GM12878 (cell line): Measurements from ENCODE around the gene RSPRY1. TPM values are rescaled to one million over a fixed set of nuclear protein-coding genes. Genes with fewer than 3 reads are reported as not detected.

Source experiments
- ATAC-seq: fragments of 200-7000 bp; cut with Tn5 transposase; 3 replicates; pipeline ENCODE4 v1.9.1; 2020; ENCODE audit warnings: mild to moderate bottlenecking, moderate library complexity
- BruUV-seq: library from RNA; stranded (reverse); fragments of 400-500 nt; replicated peaks from 2 replicates; lab custom pipeline; 2021; lab: Mats Ljungman, UMichigan
- CTCF ChIA-PET: fragments of 300-600 bp; sonication (Branson Sonifier 250); formaldehyde crosslinking; extraction: SDS; loops from one replicate; lab custom pipeline; 2021; ENCODE audit warnings: inconsistent platforms; lab: Yijun Ruan, JAX
- POLR2A ChIA-PET: fragments of 350-600 bp; formaldehyde crosslinking; extraction: SDS; loops from one replicate; lab custom pipeline; 2021; ENCODE audit warnings: inconsistent platforms; lab: Charles Lee
- RAD21 ChIA-PET: fragments of 300-600 bp; sonication (Branson Sonifier 250); formaldehyde crosslinking; loops from one replicate; lab custom pipeline; 2023; ENCODE audit warnings: antibody characterized with exemption; ENCODE audit not compliant: unreplicated experiment; lab: Charles Lee
- SMC1A ChIA-PET: fragments of 300-600 bp; sonication (Branson Sonifier 250); formaldehyde crosslinking; loops from one replicate; lab custom pipeline; 2023; ENCODE audit not compliant: unreplicated experiment, uncharacterized antibody; lab: Charles Lee
- DNase-seq: peaks from one replicate; pipeline ENCODE4 v3.0.0-alpha.2; 2011; ENCODE audit warnings: low read depth, low spot score
- FAIRE-seq: peaks from 3 replicates; lab custom pipeline; 2011; peaks lifted over from hg19 to GRCh38; lab: Jason Lieb, UNC
- H2AFZ ChIP-seq: 2 replicates; pipeline ENCODE4 v1.6.0; 2011; ENCODE audit warnings: low read depth, low read length, control low read depth; ENCODE audit not compliant: control insufficient read depth
- H3K27ac ChIP-seq: 2 replicates; pipeline ENCODE4 v1.5.1; 2011; ENCODE audit warnings: control low read depth; ENCODE audit not compliant: control insufficient read depth, insufficient read depth
- H3K27me3 ChIP-seq, 2 experiments: replicated peaks in 1 of 2; 2 replicates each; pipeline versions ENCODE4 v1.6.0 to v1.6.1; 2011; ENCODE audit warnings: low read length in 1 of 2; ENCODE audit not compliant: control insufficient read depth in 2 of 2, insufficient read depth in 2 of 2
- H3K36me3 ChIP-seq, 2 experiments: 2 replicates each; pipeline ENCODE4 v1.5.1; 2011; ENCODE audit warnings: low read length in 1 of 2; ENCODE audit not compliant: control insufficient read depth in 2 of 2, insufficient read depth in 2 of 2
- H3K4me1 ChIP-seq: 2 replicates; pipeline ENCODE4 v1.6.1; 2011; ENCODE audit warnings: mild to moderate bottlenecking, low read length, moderate library complexity, mixed read lengths; ENCODE audit not compliant: control insufficient read depth, insufficient read depth
- H3K4me2 ChIP-seq: 2 replicates; pipeline ENCODE4 v1.6.0; 2011; ENCODE audit warnings: control low read depth; ENCODE audit not compliant: control insufficient read depth, insufficient read depth
- H3K4me3 ChIP-seq: fragments of 200-600 bp; sonication (generic); 2 replicates; pipeline ENCODE4 v1.5.1; 2016
- H3K79me2 ChIP-seq: 2 replicates; pipeline ENCODE4 v1.6.0; 2011; ENCODE audit warnings: low read length; ENCODE audit not compliant: control insufficient read depth, insufficient read depth
- H3K9ac ChIP-seq: 2 replicates; pipeline ENCODE4 v1.8.0; 2011; ENCODE audit warnings: low read length, control low read depth, mixed read lengths; ENCODE audit not compliant: control insufficient read depth, insufficient read depth
- H3K9me3 ChIP-seq: replicated peaks from 3 replicates; pipeline ENCODE4 v1.5.1; 2011; ENCODE audit warnings: mild to moderate bottlenecking, low read length; ENCODE audit not compliant: control insufficient read depth, insufficient read depth
- H4K20me1 ChIP-seq: 2 replicates; pipeline ENCODE4 v1.6.0; 2011; ENCODE audit not compliant: control insufficient read depth, insufficient read depth
- MLLT1 ChIP-seq: fragments of 450-650 bp; IDR thresholded peaks from 2 replicates; pipeline ENCODE4 v1.6.1; 2016; ENCODE audit warnings: mild to moderate bottlenecking
- NBN ChIP-seq: fragments of 450-650 bp; IDR thresholded peaks from 2 replicates; pipeline ENCODE4 v1.6.1; 2016
- RB1 ChIP-seq: fragments of 450-650 bp; formaldehyde crosslinking; IDR thresholded peaks from 2 replicates; pipeline ENCODE4 v1.6.1; 2017; ENCODE audit warnings: mild to moderate bottlenecking, borderline replicate concordance
- RELA ChIP-seq: fragments of 450-650 bp; IDR thresholded peaks from 2 replicates; pipeline ENCODE4 v1.8.0; 2014; ENCODE audit warnings: borderline replicate concordance; ENCODE audit not compliant: partially characterized antibody
- RUNX3 ChIP-seq: IDR thresholded peaks from 2 replicates; pipeline ENCODE4 v1.6.1; 2012; ENCODE audit warnings: low read length, inconsistent platforms
- SUZ12 ChIP-seq: fragments of 200-600 bp; sonication (generic); IDR thresholded peaks from one replicate; pipeline ENCODE4 v1.6.1; 2018; ENCODE audit warnings: antibody characterized with exemption, mild to moderate bottlenecking; ENCODE audit not compliant: unreplicated experiment
- ZNF217 ChIP-seq: fragments of 450-650 bp; IDR thresholded peaks from 2 replicates; pipeline ENCODE4 v1.6.1; 2017; ENCODE audit warnings: antibody characterized with exemption, mild to moderate bottlenecking
- WGBS: methylation state at CpG from one replicate; pipeline ENCODE4 v1.1.6; 2016; ENCODE audit warnings: low lambda C conversion rate; ENCODE audit not compliant: insufficient replicate concordance, insufficient coverage; ENCODE audit errors: missing lambda C conversion rate; 5-methylcytosine and 5-hydroxymethylcytosine counted together
- in situ Hi-C: fragments of 300-500 bp; cut with MboI; formaldehyde crosslinking; loops from 9 replicates; pipeline ENCODE4 v1.14.3; 2018; ENCODE audit warnings: mixed read lengths
- intact Hi-C: fragments of 100-400 bp; cut with micrococcal nuclease; formaldehyde crosslinking; loops from one replicate; pipeline ENCODE4 v1.14.2; 2022; ENCODE audit not compliant: unreplicated experiment
- polyA plus RNA-seq, 11 experiments: library from polyadenylated mRNA; depleted of rRNA in 4 of 11; unstranded in 6 of 11; stranded (reverse) in 5 of 11; fragments of >200 nt; fragmentation: Nextera tagmentation in 4 of 11; fragmentation: Illumina TruSeq in 1 of 11; extraction: Ambion mirVana in 4 of 11; extraction: Trizol in 1 of 11; gene quantifications; 1 replicate in 1 of 11; 2 replicates in 10 of 11; pipeline versions ENCODE4 v1.2.1 to v1.2.3, GENCODE V29; 2011 to 2016; ENCODE audit warnings: inconsistent platforms in 2 of 11, missing spikeins in 2 of 11, low read depth in 1 of 11
- total RNA-seq, 4 experiments: library from RNA; depleted of rRNA in 3 of 4; stranded (reverse); fragments of >200 nt in 3 of 4; fragmentation: Illumina TruSeq in 1 of 4; extraction: Trizol in 1 of 4; gene quantifications; 2 replicates each; pipeline versions ENCODE4 v1.2.1 to v1.2.3, GENCODE V29; 2013 to 2021

Gene RSPRY1
- total and polyA plus RNA-seq, 10 of the 15 experiments (the other 5 are each of a cell fraction or from before 2014, with no cell fraction given): 18.5 to 57.0 (median 41.2) TPM

- ATAC-seq: no peak
- Histone ChIP-seq H3K27ac (no peak overlapping the region), H3K4me1 (peaks cover 15% of the 10 kb centered on the region), H3K4me2 (peak overlapping the region; percentile 80), H3K9ac (no peak overlapping the region), H3K36me3 (no peaks in the 10 kb centered on the region), H2AFZ (peak overlapping the region; percentile 53), H3K9me3 (no peaks in the 10 kb centered on the region), H3K4me3 (peak overlapping the region; percentile 82), H4K20me1 (no peaks in the 10 kb centered on the region), H3K79me2 (no peaks in the 10 kb centered on the region), H3K27me3 (peaks cover 2 to 8% of the 10 kb centered on the region in 2 experiments; a peak in 2 of 4 replicates)
- ChIA-PET POLR2A (interaction anchor here (1.1 kb wide), 1 partner anchor 20 kb away, joined by 3 read pairs; no protein-coding TSS in a partner anchor), RAD21 (no interaction called here), CTCF (no interaction called here), SMC1A (interaction anchor here (0.6 kb wide), 1 partner anchor 107 kb away, joined by 3 read pairs; no protein-coding TSS in a partner anchor)
- intact Hi-C loops: loop anchor here (2.0 kb wide), 1 partner anchor 40 kb away; the partner anchor contains the start of gene ARL2BP
- no peak for FAIRE-seq
- in situ Hi-C loops: no loop called here
- TF ChIP-seq RUNX3 (peak; percentile 40; the same call in 1 of the 2 replicates), RB1 (0 out of 2 replicates have a peak, but pooled peaks have one; percentile 1), SUZ12 (no peak), ZNF217 (peak; percentile 30; the same call in 1 of the 2 replicates), RELA (peak; percentile 21), MLLT1 (0 out of 2 replicates have a peak, but pooled peaks have one; percentile 16), NBN (no peak)
- WGBS: 8% methylated on average over 22 of the region's 22 CpGs
- DNase-seq: no peak
- BruUV-seq: no TSS peak
Measured at GRCh38 chr16:57284952-57285363, 98.8 kb downstream of the RSPRY1 start.
